Measurements from ENCODE around the gene SLC7A6. TPM values are rescaled to one million over a fixed set of nuclear protein-coding genes. Genes with fewer than 3 reads are reported as not detected.

The SLC7A6 gene
- total RNA-seq, 1 donor from 2014 or later, result 54.1 TPM

DNA sequence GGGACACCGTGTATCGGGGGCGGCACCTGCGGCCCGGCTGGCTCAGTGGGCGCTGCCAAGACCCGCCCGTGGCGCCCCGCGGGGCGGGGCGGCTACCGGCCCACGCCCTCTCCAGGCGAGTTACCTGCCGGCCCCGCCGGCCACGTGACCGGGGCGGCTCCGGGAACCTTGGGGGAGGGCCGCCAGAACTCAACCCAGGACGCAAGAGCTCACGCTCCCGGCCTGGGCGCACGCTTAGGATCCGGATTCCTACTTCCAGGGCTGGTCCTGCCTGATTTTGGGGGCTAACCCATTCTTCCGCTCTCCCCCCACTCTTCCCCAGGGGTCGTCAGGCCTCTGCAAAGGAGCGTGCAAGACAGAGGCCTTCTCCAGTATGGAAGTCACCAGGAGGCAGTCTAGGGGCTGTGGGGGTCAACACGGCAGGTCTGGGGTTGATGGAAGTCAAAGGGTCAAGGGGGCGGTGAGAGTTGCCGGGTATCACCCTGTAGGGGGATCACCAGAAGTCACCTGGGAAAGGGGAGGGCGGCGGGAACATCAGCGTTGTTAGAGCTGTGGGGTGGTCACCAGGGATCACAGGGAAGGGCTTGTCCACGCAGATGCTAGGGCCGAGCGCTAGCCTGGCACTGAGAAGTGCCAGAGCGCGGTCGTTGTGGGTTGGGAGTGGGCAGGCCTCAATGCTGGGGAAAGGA is 28.0 kb upstream of the SLC7A6 start:
- POLR2A ChIA-PET, result interaction anchor here (0.6 to 2.0 kb wide), 9 partner anchors 9 to 952 kb away, joined by 3 to 13 read pairs (median 4); partner anchors contain the start of genes NFATC3, PLA2G15, PRMT7 and PSMB10
- Mint-ChIP-seq H3K27ac (peak overlapping the region; percentile 52), H3K36me3 (ENCODE audit: low read depth) (peaks cover 5% of the 10 kb centered on the region), H3K9me3 (no peaks in the 10 kb centered on the region), H3K4me1 (peaks cover 33% of the 10 kb centered on the region), H3K4me3 (peak overlapping the region; percentile 93), H3K27me3 (no peaks in the 10 kb centered on the region)
- peak; percentile 18 for ATAC-seq (ENCODE audit: low read depth)
- CTCF ChIA-PET, result interaction anchor here (0.8 to 2.2 kb wide), 4 partner anchors 8 to 25 kb away, joined by 3 to 8 read pairs (median 3); partner anchors contain the start of gene PLA2G15
- intact Hi-C loops (cut with micrococcal nuclease), result loop anchor here (2.0 to 10.0 kb wide), 4 partner anchors 29 to 751 kb away; partner anchors contain the start of genes ACD, AGRP, ATP6V0D1 and C16orf86
- TF ChIP-seq, protein P1, sequence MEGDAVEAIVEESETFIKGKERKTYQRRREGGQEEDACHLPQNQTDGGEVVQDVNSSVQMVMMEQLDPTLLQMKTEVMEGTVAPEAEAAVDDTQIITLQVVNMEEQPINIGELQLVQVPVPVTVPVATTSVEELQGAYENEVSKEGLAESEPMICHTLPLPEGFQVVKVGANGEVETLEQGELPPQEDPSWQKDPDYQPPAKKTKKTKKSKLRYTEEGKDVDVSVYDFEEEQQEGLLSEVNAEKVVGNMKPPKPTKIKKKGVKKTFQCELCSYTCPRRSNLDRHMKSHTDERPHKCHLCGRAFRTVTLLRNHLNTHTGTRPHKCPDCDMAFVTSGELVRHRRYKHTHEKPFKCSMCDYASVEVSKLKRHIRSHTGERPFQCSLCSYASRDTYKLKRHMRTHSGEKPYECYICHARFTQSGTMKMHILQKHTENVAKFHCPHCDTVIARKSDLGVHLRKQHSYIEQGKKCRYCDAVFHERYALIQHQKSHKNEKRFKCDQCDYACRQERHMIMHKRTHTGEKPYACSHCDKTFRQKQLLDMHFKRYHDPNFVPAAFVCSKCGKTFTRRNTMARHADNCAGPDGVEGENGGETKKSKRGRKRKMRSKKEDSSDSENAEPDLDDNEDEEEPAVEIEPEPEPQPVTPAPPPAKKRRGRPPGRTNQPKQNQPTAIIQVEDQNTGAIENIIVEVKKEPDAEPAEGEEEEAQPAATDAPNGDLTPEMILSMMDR (IDR thresholded peaks at IDR 0.05), result no peak
- DNase-seq, result peak; percentile 49

DNA sequence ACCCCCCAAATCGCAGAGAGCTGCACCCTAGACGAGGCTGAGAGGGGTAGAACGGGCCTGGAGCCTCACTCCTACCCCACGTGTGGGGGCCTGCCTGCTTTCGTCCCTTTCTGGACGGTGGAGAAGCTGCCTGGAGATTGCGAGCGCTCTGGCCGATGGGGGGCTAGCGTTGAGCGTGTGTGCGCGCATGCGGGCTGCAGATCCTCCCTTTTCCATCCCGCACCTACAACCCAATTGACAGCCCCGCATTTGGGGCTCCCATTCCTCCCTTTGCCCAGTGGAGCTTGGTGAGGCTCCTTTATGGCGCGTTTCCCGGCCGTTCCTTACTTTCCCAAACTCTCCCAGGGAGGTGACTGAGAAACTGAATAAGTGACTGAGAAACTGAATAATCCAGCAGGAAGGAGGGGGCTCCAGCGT is 27.5 kb upstream of the SLC7A6 start:
- Mint-ChIP-seq H3K36me3 (ENCODE audit: low read depth) (peaks cover 3% of the 10 kb centered on the region), H3K27ac (peak overlapping the region; percentile 52), H3K4me1 (peaks cover 33% of the 10 kb centered on the region), H3K9me3 (no peaks in the 10 kb centered on the region), H3K27me3 (no peaks in the 10 kb centered on the region), H3K4me3 (peak overlapping the region; percentile 93)
- intact Hi-C loops (cut with micrococcal nuclease), result loop anchor here (1.0 to 10.0 kb wide), 7 partner anchors 8 to 752 kb away; partner anchors contain the start of genes ACD, AGRP, ATP6V0D1 and C16orf86
- DNase-seq (peak; percentile 35), ATAC-seq (ENCODE audit: low read depth) (no peak)
- ChIA-PET CTCF (interaction anchor here (0.8 to 2.2 kb wide), 5 partner anchors 8 to 27 kb away, joined by 3 to 8 read pairs (median 3); partner anchors contain the start of genes PLA2G15 and SLC7A6), POLR2A (interaction anchor here (0.6 to 2.0 kb wide), 8 partner anchors 8 to 951 kb away, joined by 3 to 13 read pairs (median 4); partner anchors contain the start of genes NFATC3, PLA2G15, PRMT7 and PSMB10)
- TF ChIP-seq, protein P1 (IDR thresholded peaks at IDR 0.05), result no peak

DNA sequence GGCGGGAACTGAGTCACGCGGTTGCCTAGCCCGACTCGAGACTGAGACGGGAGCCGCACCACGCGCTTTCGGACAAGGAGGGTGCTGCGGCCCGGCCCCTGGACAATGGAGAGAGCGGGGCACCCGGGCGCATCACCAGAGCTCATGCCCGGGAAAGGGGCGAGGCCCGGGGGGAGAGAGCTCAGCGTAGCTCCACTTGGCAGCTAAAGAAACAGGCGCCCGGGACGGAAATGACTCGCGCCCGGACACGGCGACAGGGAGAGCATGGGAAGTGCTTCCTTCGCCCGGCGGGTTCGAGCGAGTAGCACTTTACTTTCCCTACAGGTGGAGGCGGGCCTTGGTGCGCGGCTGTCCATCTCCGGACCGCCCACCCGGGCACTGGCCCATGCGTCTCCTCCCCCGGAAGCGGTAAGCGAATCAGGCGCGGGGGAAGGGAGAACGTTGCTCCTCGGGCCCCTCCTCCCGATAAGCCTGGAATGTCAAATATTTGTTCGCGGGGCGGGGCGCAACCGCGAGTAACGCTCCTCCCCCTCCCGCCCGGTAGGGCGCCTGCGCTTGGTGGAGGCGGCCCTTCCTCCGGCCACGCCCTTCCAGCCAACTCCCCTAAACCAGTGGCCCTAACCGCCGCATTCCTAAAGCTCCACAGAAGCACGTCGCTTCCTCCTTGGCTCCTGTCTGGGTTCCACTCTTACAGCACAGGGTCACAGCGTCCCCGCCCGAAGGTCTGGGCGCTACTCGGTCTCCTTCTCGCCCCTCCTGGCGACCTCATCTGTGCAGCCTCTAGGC is 26.9 kb upstream of the SLC7A6 start:
- CTCF ChIA-PET, result interaction anchor here (0.8 to 2.2 kb wide), 6 partner anchors 8 to 91 kb away, joined by 3 to 8 read pairs (median 4); partner anchors contain the start of genes PLA2G15 and SLC7A6
- DNase-seq, result peak; percentile 84
- H3K27me3 Mint-ChIP-seq, result no peaks in the 10 kb centered on the region
- peak overlapping the region; percentile 79 for H3K27ac Mint-ChIP-seq
- H3K4me3 Mint-ChIP-seq, result peak overlapping the region; percentile 93
- H3K36me3 Mint-ChIP-seq (ENCODE audit: low read depth), result peaks cover 3% of the 10 kb centered on the region
- ATAC-seq (ENCODE audit: low read depth), result peak; percentile 83
- H3K9me3 Mint-ChIP-seq, result no peaks in the 10 kb centered on the region
- TF ChIP-seq, protein P1 (IDR thresholded peaks at IDR 0.05), result no peak
- POLR2A ChIA-PET, result interaction anchor here (0.6 to 2.0 kb wide), 9 partner anchors 8 to 764 kb away, joined by 3 to 13 read pairs (median 4); partner anchors contain the start of genes NFATC3, PLA2G15, PRMT7 and PSMB10
- peaks cover 33% of the 10 kb centered on the region for H3K4me1 Mint-ChIP-seq
- intact Hi-C loops (cut with micrococcal nuclease), result loop anchor here (1.0 to 10.0 kb wide), 7 partner anchors 8 to 753 kb away; partner anchors contain the start of genes ACD, AGRP, ATP6V0D1 and C16orf86

DNA sequence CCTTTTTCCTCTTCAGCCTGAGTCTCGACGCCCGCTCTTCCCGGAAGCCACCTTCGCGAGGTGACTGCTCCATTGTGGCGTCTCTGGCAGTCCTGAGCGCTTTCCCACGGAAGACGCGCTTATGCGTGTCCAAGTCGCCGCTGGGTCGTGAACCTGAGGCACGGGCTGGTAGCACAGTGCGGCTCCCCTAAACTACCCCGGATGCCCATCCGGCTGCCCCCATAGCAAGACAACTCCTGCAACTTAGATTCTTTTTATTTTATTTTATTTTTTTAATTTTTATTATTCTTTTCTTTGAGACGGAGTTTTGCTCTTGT is 26.3 kb upstream of the SLC7A6 start:
- H3K36me3 Mint-ChIP-seq (ENCODE audit: low read depth), result peaks cover 3% of the 10 kb centered on the region
- ChIA-PET CTCF (interaction anchor here (0.9 to 2.0 kb wide), 3 partner anchors 8 to 91 kb away, joined by 3 to 8 read pairs (median 6); partner anchors contain the start of gene SLC7A6), POLR2A (interaction anchor here (1.4 to 1.6 kb wide), 3 partner anchors 20 to 432 kb away, joined by 3 to 4 read pairs (median 3); partner anchors contain the start of genes RANBP10 and TSNAXIP1)
- no peaks in the 10 kb centered on the region for H3K27me3 Mint-ChIP-seq
- no peak for DNase-seq
- peak overlapping the region; percentile 93 for H3K4me3 Mint-ChIP-seq
- intact Hi-C loops (cut with micrococcal nuclease), result loop anchor here (10.0 kb wide), 2 partner anchors 573 to 753 kb away; partner anchors contain the start of genes ACD, AGRP, ATP6V0D1 and C16orf86
- peaks cover 32% of the 10 kb centered on the region for H3K4me1 Mint-ChIP-seq
- peak overlapping the region; percentile 79 for H3K27ac Mint-ChIP-seq
- TF ChIP-seq, protein P1 (IDR thresholded peaks at IDR 0.05), result no peak
- ATAC-seq (ENCODE audit: low read depth), result peak; percentile 2
- H3K9me3 Mint-ChIP-seq, result no peaks in the 10 kb centered on the region
